ENCODE results near the gene DIAPH1. TPM values are rescaled to one million over a fixed set of nuclear protein-coding genes. Genes with fewer than 3 reads are reported as not detected.

DIAPH1 gene
- total and polyA plus RNA-seq, 3 experiments from 2014 or later, result 151 to 217 (median 212) TPM

- ChIA-PET CTCF (interaction anchor here (1.2 to 8.3 kb wide), 8 partner anchors 14 to 72 kb away, joined by 4 to 119 read pairs (median 8); partner anchors contain the start of gene DIAPH1), POLR2A (interaction anchor here (1.7 to 3.6 kb wide), 4 partner anchors 14 to 72 kb away, joined by 5 to 46 read pairs (median 19); partner anchors contain the start of genes DIAPH1 and FCHSD1)
- no peak for DNase-seq
- Histone ChIP-seq H3K27ac (ENCODE audit: low read depth, low read length) (peak overlapping the region; percentile 85), H3K4me1 (ENCODE audit: insufficient read depth, low read length) (peaks cover 35% of the 10 kb centered on the region), H3K4me3 (ENCODE audit: low read length) (peak overlapping the region; percentile 97), H3K36me3 (ENCODE audit: insufficient read depth, low read length) (peaks cover 7% of the 10 kb centered on the region), H3K9me3 (ENCODE audit: low read length) (no peaks in the 10 kb centered on the region), H3K27me3 (ENCODE audit: insufficient read depth, low read length, poor library complexity, severe bottlenecking) (no peaks in the 10 kb centered on the region)
- no peaks in the 10 kb centered on the region for H3K9me3 Mint-ChIP-seq
- H3K27ac Mint-ChIP-seq, result peak overlapping the region in 6 of 8 donors; percentile 76 to 94 (median 90)
- H3K4me1 Mint-ChIP-seq, result peaks cover 33 to 59% (median 54%) of the 10 kb centered on the region in 3 donors
- peaks cover 0 to 45% (median 5%) of the 10 kb centered on the region in 3 donors for H3K36me3 Mint-ChIP-seq
- peaks cover 0 to 1% of the 10 kb centered on the region in 2 donors for H3K27me3 Mint-ChIP-seq
- H3K4me3 Mint-ChIP-seq, result peak overlapping the region; percentile 92 to 96 (median 94)
These were observed 16.8 kb upstream of the DIAPH1 start for GRCh38 chr5:141635646-141636045.

GRCh38 chr5:141634720-141635119 lies 15.9 kb upstream of the DIAPH1 start:
- Histone ChIP-seq H3K4me3 (ENCODE audit: low read length) (no peak overlapping the region), H3K4me1 (ENCODE audit: insufficient read depth, low read length) (peaks cover 35% of the 10 kb centered on the region), H3K27ac (ENCODE audit: low read depth, low read length) (no peak overlapping the region), H3K9me3 (ENCODE audit: low read length) (no peaks in the 10 kb centered on the region), H3K27me3 (ENCODE audit: insufficient read depth, low read length, poor library complexity, severe bottlenecking) (no peaks in the 10 kb centered on the region), H3K36me3 (ENCODE audit: insufficient read depth, low read length) (peaks cover 11% of the 10 kb centered on the region)
- CTCF ChIA-PET, result interaction anchor here (1.0 to 8.3 kb wide), 5 partner anchors 9 to 43 kb away, joined by 4 to 119 read pairs (median 5); partner anchors contain the start of gene DIAPH1
- Mint-ChIP-seq H3K36me3 (peaks cover 0 to 50% (median 8%) of the 10 kb centered on the region in 3 donors), H3K4me3 (peak overlapping the region; percentile 52 to 95 (median 93)), H3K9me3 (no peaks in the 10 kb centered on the region), H3K27ac (peak overlapping the region in 7 of 8 donors; percentile 6 to 93 (median 56)), H3K4me1 (peaks cover 36 to 60% (median 54%) of the 10 kb centered on the region in 3 donors), H3K27me3 (peaks cover 0 to 1% of the 10 kb centered on the region in 2 donors)
- POLR2A ChIA-PET, result no interaction called here
- DNase-seq, result no peak

- ChIA-PET POLR2A (interaction anchor here (0.5 to 0.6 kb wide), 2 partner anchors 87 to 355 kb away, joined by 5 read pairs; no protein-coding TSS in a partner anchor), CTCF (interaction anchor here (1.0 to 8.3 kb wide), 4 partner anchors 9 to 42 kb away, joined by 4 to 119 read pairs (median 11); partner anchors contain the start of gene DIAPH1)
- H3K27me3 ChIP-seq (ENCODE audit: insufficient read depth, low read length, poor library complexity, severe bottlenecking), result no peaks in the 10 kb centered on the region
- no peak overlapping the region for H3K4me3 ChIP-seq (ENCODE audit: low read length)
- Mint-ChIP-seq H3K27me3 (peaks cover 0 to 1% of the 10 kb centered on the region in 2 donors), H3K9me3 (no peaks in the 10 kb centered on the region), H3K4me3 (peak overlapping the region in 3 of 7 donors; percentile 2 to 35 (median 25)), H3K27ac (peak overlapping the region in 7 of 8 donors; percentile 3 to 87 (median 40)), H3K4me1 (peaks cover 36 to 62% (median 54%) of the 10 kb centered on the region in 3 donors), H3K36me3 (peaks cover 0 to 55% (median 8%) of the 10 kb centered on the region in 3 donors)
- H3K36me3 ChIP-seq (ENCODE audit: insufficient read depth, low read length), result peaks cover 18% of the 10 kb centered on the region
- DNase-seq, result no peak
- H3K4me1 ChIP-seq (ENCODE audit: insufficient read depth, low read length), result peaks cover 35% of the 10 kb centered on the region
- H3K9me3 ChIP-seq (ENCODE audit: low read length), result no peaks in the 10 kb centered on the region
- H3K27ac ChIP-seq (ENCODE audit: low read depth, low read length), result no peak overlapping the region
These were observed 15.2 kb upstream of the DIAPH1 start for GRCh38 chr5:141633871-141634561.

- Mint-ChIP-seq H3K4me1 (peaks cover 30 to 52% (median 48%) of the 10 kb centered on the region in 3 donors), H3K9me3 (no peaks in the 10 kb centered on the region), H3K27me3 (peaks cover 0 to 1% of the 10 kb centered on the region in 2 donors), H3K4me3 (no peak overlapping the region), H3K36me3 (peaks cover 0 to 67% (median 12%) of the 10 kb centered on the region in 3 donors), H3K27ac (peak overlapping the region in 1 of 8 donors; percentile 58)
- no peak overlapping the region for H3K4me3 ChIP-seq (ENCODE audit: low read length)
- H3K36me3 ChIP-seq (ENCODE audit: insufficient read depth, low read length), result peaks cover 32% of the 10 kb centered on the region
- H3K27me3 ChIP-seq (ENCODE audit: insufficient read depth, low read length, poor library complexity, severe bottlenecking), result no peaks in the 10 kb centered on the region
- POLR2A ChIA-PET, result no interaction called here
- CTCF ChIA-PET, result interaction anchor here (1.3 to 8.3 kb wide), 3 partner anchors 15 to 41 kb away, joined by 3 to 119 read pairs (median 17); partner anchors contain the start of gene DIAPH1
- no peak for DNase-seq
- no peaks in the 10 kb centered on the region for H3K9me3 ChIP-seq (ENCODE audit: low read length)
- H3K4me1 ChIP-seq (ENCODE audit: insufficient read depth, low read length), result peaks cover 27% of the 10 kb centered on the region
- H3K27ac ChIP-seq (ENCODE audit: low read depth, low read length), result no peak overlapping the region
These were observed 13.8 kb upstream of the DIAPH1 start for GRCh38 chr5:141632650-141633049.

GRCh38 chr5:141630570-141631140 lies 11.9 kb upstream of the DIAPH1 start:
- Histone ChIP-seq H3K4me1 (ENCODE audit: insufficient read depth, low read length) (peaks cover 18% of the 10 kb centered on the region), H3K4me3 (ENCODE audit: low read length) (no peak overlapping the region), H3K27me3 (ENCODE audit: insufficient read depth, low read length, poor library complexity, severe bottlenecking) (no peaks in the 10 kb centered on the region), H3K9me3 (ENCODE audit: low read length) (no peaks in the 10 kb centered on the region), H3K36me3 (ENCODE audit: insufficient read depth, low read length) (peaks cover 39% of the 10 kb centered on the region), H3K27ac (ENCODE audit: low read depth, low read length) (no peak overlapping the region)
- Mint-ChIP-seq H3K27me3 (peaks cover 0 to 1% of the 10 kb centered on the region in 2 donors), H3K9me3 (no peaks in the 10 kb centered on the region), H3K4me3 (no peak overlapping the region), H3K4me1 (peaks cover 24 to 45% (median 41%) of the 10 kb centered on the region in 3 donors), H3K36me3 (peaks cover 4 to 81% (median 20%) of the 10 kb centered on the region in 3 donors), H3K27ac (no peak overlapping the region)
- CTCF ChIA-PET, result interaction anchor here (0.6 to 4.1 kb wide), 7 partner anchors 8 to 1301 kb away, joined by 3 to 22 read pairs (median 4); partner anchors contain the start of gene DIAPH1
- POLR2A ChIA-PET, result interaction anchor here (1.0 kb wide), 1 partner anchor 11 kb away, joined by 4 read pairs; no protein-coding TSS in a partner anchor
- DNase-seq, result no peak

GRCh38 chr5:141628175-141628788 lies 9.5 kb upstream of the DIAPH1 start:
- Histone ChIP-seq H3K36me3 (ENCODE audit: insufficient read depth, low read length) (peaks cover 39% of the 10 kb centered on the region), H3K4me3 (ENCODE audit: low read length) (no peak overlapping the region), H3K27ac (ENCODE audit: low read depth, low read length) (no peak overlapping the region), H3K27me3 (ENCODE audit: insufficient read depth, low read length, poor library complexity, severe bottlenecking) (no peaks in the 10 kb centered on the region), H3K4me1 (ENCODE audit: insufficient read depth, low read length) (no peaks in the 10 kb centered on the region), H3K9me3 (ENCODE audit: low read length) (no peaks in the 10 kb centered on the region)
- Mint-ChIP-seq H3K36me3 (peaks cover 7 to 90% (median 25%) of the 10 kb centered on the region in 3 donors), H3K27me3 (no peaks in the 10 kb centered on the region), H3K4me3 (peak overlapping the region in 1 of 7 donors; percentile 64), H3K4me1 (peaks cover 7 to 26% (median 23%) of the 10 kb centered on the region in 3 donors), H3K9me3 (no peaks in the 10 kb centered on the region), H3K27ac (peak overlapping the region in 4 of 8 donors; percentile 12 to 90 (median 32))
- DNase-seq, result no peak
- ChIA-PET CTCF (interaction anchor here (1.0 to 4.1 kb wide), 2 partner anchors 9 kb away, joined by 3 to 18 read pairs; partner anchors contain the start of genes DIAPH1, HDAC3 and RELL2), POLR2A (no interaction called here)

GRCh38 chr5:141623611-141624010 lies 4.8 kb upstream of the DIAPH1 start:
- H3K4me1 ChIP-seq (ENCODE audit: insufficient read depth, low read length), result peaks cover 10% of the 10 kb centered on the region
- peaks cover 36% of the 10 kb centered on the region for H3K36me3 ChIP-seq (ENCODE audit: insufficient read depth, low read length)
- no peak for DNase-seq
- no peaks in the 10 kb centered on the region for H3K9me3 ChIP-seq (ENCODE audit: low read length)
- H3K27ac ChIP-seq (ENCODE audit: low read depth, low read length), result no peak overlapping the region
- H3K27me3 Mint-ChIP-seq, result no peaks in the 10 kb centered on the region
- no peak overlapping the region for H3K4me3 ChIP-seq (ENCODE audit: low read length)
- CTCF ChIA-PET, result interaction anchor here (0.9 to 13.2 kb wide), 4 partner anchors 14 to 52 kb away, joined by 3 to 318 read pairs (median 6); partner anchors contain the start of genes HDAC3 and RELL2
- no peaks in the 10 kb centered on the region for H3K9me3 Mint-ChIP-seq
- peaks cover 7 to 78% (median 26%) of the 10 kb centered on the region in 3 donors for H3K36me3 Mint-ChIP-seq
- POLR2A ChIA-PET, result no interaction called here
- no peaks in the 10 kb centered on the region for H3K27me3 ChIP-seq (ENCODE audit: insufficient read depth, low read length, poor library complexity, severe bottlenecking)
- H3K4me1 Mint-ChIP-seq, result peaks cover 6 to 10% (median 8%) of the 10 kb centered on the region in 3 donors
- H3K4me3 Mint-ChIP-seq, result no peak overlapping the region
- peak overlapping the region in 2 of 8 donors; percentile 33 to 59 for H3K27ac Mint-ChIP-seq
